ENCODE data around the gene GPC1.

GPC1 gene

DNA sequence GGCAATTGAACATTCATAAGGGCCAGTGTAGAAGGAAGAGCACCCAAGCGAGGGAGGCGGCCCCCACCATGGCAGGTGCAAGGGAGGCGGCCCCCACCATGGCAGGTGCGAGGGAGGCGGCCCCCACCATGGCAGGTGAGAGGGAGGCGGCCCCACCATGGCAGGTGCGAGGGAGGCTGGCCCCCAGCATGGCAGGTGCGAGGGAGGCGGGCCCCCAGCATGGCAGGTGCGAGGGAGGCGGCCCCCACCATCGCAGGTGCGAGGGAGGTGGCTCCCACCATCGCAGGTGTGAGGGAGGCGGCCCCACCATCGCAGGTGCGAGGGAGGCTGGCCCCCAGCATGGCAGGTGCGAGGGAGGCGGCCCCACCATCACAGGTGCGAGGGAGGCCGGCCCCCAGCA, 24.7 kb upstream of the GPC1 start:
- TF ChIP-seq, protein P1, sequence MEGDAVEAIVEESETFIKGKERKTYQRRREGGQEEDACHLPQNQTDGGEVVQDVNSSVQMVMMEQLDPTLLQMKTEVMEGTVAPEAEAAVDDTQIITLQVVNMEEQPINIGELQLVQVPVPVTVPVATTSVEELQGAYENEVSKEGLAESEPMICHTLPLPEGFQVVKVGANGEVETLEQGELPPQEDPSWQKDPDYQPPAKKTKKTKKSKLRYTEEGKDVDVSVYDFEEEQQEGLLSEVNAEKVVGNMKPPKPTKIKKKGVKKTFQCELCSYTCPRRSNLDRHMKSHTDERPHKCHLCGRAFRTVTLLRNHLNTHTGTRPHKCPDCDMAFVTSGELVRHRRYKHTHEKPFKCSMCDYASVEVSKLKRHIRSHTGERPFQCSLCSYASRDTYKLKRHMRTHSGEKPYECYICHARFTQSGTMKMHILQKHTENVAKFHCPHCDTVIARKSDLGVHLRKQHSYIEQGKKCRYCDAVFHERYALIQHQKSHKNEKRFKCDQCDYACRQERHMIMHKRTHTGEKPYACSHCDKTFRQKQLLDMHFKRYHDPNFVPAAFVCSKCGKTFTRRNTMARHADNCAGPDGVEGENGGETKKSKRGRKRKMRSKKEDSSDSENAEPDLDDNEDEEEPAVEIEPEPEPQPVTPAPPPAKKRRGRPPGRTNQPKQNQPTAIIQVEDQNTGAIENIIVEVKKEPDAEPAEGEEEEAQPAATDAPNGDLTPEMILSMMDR (conservative IDR thresholded peaks at IDR 0.05; ENCODE audit: low read depth, low read length), result no peak
- no peak overlapping the region for H3K4me3 ChIP-seq (ENCODE audit: low read length)
- no peak for DNase-seq (ENCODE audit: low read depth)

DNA sequence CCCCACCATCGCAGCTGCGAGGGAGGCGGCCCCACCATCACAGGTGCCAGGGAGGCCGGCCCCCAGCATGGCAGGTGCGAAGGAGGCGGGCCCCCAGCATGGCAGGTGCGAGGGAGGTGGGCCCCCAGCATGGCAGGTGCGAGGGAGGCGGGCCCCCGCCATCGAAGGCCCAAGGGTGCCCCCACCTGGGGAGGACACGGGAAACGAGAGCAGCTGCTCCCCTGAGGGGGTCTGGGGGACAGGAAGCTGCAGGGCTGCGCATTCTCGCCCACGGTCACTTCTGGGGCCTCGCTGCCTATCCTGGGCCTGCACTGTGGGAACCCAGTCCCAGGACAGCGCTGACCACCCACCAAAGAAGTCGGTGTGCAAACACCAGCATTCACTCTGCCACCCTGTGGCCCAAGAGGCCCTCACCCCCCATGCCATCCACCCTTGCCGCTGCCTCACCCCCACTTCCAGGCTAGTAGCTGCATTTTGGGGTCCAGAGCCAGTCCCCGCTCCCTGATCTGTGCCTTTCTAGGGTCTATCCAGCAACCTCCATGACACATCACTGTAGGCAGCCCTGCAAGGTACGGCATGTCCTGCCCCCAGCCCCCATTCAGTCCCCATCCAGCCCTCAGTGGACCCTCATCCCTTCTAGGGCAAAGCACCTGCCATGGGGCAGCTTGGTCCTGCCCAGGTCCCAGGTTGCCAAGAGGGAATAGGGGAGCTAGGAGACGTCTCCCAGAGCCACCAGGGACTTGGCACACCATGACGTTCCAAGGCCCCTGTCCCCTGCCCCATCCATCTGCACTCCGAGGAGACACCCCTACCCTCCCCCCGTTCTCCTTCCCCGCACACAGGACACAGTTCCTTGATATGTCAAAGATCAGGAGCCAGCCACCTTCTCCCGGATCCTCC, 24.0 kb upstream of the GPC1 start:
- TF ChIP-seq, protein P1 (conservative IDR thresholded peaks at IDR 0.05; ENCODE audit: low read depth, low read length), result no peak
- no peak overlapping the region for H3K4me3 ChIP-seq (ENCODE audit: low read length)
- DNase-seq (ENCODE audit: low read depth), result no peak

DNA sequence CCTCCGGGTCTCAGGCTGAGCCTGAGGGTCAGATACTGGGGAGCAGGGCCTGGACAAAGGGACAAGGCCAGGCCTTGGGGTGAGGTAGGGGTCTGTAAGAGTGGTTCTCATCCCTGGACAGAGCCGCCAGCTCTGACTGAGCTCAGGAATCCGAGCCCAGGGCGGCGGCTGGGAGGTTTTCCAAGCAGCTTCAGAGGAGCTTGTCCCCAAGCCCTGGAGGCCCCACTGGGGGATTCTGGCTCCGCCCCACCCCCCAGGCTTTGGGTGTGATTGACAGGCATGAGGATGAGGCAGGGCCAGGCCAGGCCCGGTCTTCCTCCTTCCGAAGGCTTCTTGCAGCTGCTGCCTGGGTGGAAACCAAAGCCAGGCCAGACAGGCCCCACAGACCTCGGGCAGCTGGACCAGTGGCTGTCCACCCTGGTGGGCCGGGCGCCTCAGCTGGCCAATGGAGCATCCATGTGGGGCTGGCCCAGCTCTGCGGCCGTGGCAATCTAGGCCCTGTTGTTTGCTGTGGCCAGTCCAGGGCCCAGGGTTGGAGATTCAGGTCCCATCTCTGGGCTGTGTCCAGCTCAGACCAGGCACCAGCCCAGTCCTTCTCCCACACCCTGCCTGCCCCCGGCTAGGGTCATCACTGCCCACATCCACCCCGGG, 23.1 kb upstream of the GPC1 start:
- TF ChIP-seq, protein P1 (conservative IDR thresholded peaks at IDR 0.05; ENCODE audit: low read depth, low read length), result no peak
- no peak for DNase-seq (ENCODE audit: low read depth)
- H3K4me3 ChIP-seq (ENCODE audit: low read length), result no peak overlapping the region

DNA sequence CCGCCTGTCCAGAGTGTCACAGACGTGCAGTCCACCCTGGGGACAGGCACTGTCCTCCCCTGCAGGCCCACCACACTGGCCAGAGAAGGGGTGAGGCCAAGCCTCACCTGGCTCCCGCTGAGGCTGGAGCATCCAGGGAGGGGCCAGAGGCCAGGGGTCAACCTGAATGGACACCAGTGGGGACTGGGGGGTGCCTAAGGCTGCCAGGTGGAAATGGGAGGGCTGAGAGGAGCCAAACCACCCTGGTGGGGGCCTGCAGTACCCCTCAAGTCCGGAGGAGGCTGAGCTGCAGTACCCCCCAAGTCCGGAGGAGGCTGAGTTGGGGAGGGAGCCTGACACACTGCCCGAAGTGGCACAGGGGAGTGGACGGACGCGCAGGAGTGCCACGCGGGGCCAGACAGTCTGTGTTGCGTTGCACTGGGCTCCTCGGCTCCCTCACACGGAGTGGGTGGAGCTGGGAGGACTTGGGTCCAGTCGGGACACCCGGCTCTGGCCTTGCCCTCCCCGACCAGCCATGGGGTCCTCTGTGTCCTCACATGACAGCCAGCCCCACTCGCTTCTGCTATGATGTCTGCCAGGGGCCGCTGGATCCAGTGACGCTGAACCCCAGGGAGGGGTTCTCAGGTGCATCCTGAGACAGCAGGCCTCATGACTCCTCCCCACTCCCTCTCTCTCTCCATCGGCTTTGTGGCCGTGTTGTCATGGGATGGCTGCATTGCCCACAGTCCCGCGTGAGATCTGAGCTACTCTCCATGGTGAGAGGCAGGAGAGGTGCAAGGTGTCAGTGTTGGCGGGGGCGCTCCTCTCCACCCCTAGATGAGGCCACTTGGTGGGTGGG, 22.3 kb upstream of the GPC1 start:
- DNase-seq (ENCODE audit: low read depth), result no peak
- H3K4me3 ChIP-seq (ENCODE audit: low read length), result no peak overlapping the region
- TF ChIP-seq, protein P1 (conservative IDR thresholded peaks at IDR 0.05; ENCODE audit: low read depth, low read length), result no peak

DNA sequence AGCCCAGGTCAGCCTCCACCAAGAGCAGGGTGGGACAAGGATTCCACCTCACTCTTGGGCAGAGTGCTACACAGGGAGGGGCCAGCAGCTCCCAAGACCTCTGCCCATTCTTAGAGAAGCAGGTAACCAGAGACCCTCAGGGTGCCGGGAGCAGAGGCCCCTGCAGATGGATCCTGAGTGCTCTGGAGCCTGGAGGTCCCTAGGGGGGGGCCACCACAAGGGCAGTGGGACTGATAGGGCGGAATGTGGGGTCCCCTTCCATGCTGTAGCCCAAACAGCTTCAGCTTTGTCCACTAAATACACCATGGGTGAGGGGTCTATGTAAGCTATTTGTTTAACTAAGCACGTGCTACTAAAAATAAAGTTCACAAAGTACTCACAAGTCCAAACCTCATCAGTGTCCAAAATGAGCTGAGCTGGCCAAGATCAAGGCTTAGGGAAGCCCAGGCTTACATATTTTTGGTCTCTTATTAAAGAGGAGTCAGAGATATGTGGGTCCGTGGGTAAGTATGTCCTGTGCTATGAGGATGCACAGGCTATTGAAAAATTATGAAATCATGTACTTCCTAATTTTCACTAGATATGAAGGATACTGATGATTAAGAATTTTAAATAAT, 21.5 kb upstream of the GPC1 start:
- DNase-seq (ENCODE audit: low read depth), result no peak
- TF ChIP-seq, protein P1 (conservative IDR thresholded peaks at IDR 0.05; ENCODE audit: low read depth, low read length), result no peak
- no peak overlapping the region for H3K4me3 ChIP-seq (ENCODE audit: low read length)

DNA sequence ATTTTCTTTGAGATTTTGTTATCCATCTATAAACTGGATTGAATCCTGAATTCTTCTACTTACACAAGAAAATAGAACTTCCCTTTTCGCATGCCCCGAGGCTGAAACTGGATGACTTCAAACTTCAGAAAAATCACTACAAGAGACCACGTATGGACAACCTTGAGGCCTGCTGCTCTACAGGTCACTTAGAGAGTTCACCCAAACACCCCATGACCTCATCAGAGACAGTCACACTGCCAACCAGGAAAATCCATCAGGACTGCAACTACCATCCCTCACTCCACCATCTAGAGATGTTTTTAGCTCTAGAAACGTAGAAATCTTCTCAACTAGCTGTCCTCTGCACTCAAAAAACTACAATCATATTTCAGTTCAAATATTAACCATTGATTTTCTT, 18.6 kb upstream of the GPC1 start:
- DNase-seq (ENCODE audit: low read depth), result no peak
- no peak overlapping the region for H3K4me3 ChIP-seq (ENCODE audit: low read length)
- TF ChIP-seq, protein P1 (conservative IDR thresholded peaks at IDR 0.05; ENCODE audit: low read depth, low read length), result no peak

Measured in retinal pigment epithelial cell (primary cell).